KMS-11 (cell line): ENCODE results near the gene ZFYVE28.
"Not testable (repeated sequence)": the region's sequence is repeated elsewhere in the genome, so short reads cannot be mapped to it uniquely, and the experiment has no call there.

Source experiments
- H2AFZ ChIP-seq: fragments of 200-600 bp; sonication (generic); 2 replicates; pipeline ENCODE4 v1.6.1; 2016; ENCODE audit warnings: antibody characterized with exemption, mixed run types, low read depth
- H3K27ac ChIP-seq: fragments of 200-600 bp; sonication (generic); 2 replicates; pipeline ENCODE4 v1.6.1; 2016; ENCODE audit warnings: mild to moderate bottlenecking, mixed run types
- H3K27me3 ChIP-seq: fragments of 200-600 bp; sonication (generic); 2 replicates; pipeline ENCODE4 v1.6.1; 2017; ENCODE audit warnings: mild to moderate bottlenecking, low read depth, mixed run types, moderate library complexity; ENCODE audit not compliant: insufficient read depth
- H3K36me3 ChIP-seq: fragments of 200-600 bp; sonication (generic); 2 replicates; pipeline ENCODE4 v1.6.1; 2017; ENCODE audit warnings: mild to moderate bottlenecking, mixed run types; ENCODE audit not compliant: insufficient read depth
- H3K4me1 ChIP-seq: fragments of 200-600 bp; sonication (generic); 2 replicates; pipeline ENCODE4 v1.6.1; 2016; ENCODE audit warnings: mild to moderate bottlenecking, low read depth, mixed run types; ENCODE audit not compliant: poor library complexity, severe bottlenecking
- H3K4me2 ChIP-seq: fragments of 200-600 bp; sonication (generic); 2 replicates; pipeline ENCODE4 v1.7.0; 2016; ENCODE audit warnings: mild to moderate bottlenecking, mixed run types
- H3K4me3 ChIP-seq: fragments of 200-600 bp; sonication (generic); IDR thresholded peaks from 2 replicates; pipeline ENCODE4 v1.6.1; 2017; ENCODE audit warnings: low read depth, low read length, mixed read lengths; ENCODE audit not compliant: insufficient read depth
- H3K79me2 ChIP-seq: fragments of 200-600 bp; sonication (generic); 2 replicates; pipeline ENCODE4 v1.6.1; 2016; ENCODE audit warnings: low read depth, mixed run types; ENCODE audit not compliant: insufficient read depth
- H3K9ac ChIP-seq: fragments of 200-600 bp; sonication (generic); 2 replicates; pipeline ENCODE4 v1.6.1; 2016; ENCODE audit warnings: mild to moderate bottlenecking, mixed run types
- H4K20me1 ChIP-seq: fragments of 200-600 bp; sonication (generic); 2 replicates; pipeline ENCODE4 v1.6.1; 2016; ENCODE audit warnings: mild to moderate bottlenecking, mixed run types; ENCODE audit not compliant: insufficient read depth
- CTCF ChIP-seq: fragments of 200-600 bp; sonication (generic); conservative IDR thresholded peaks from 2 replicates; pipeline ENCODE4 v1.6.1; 2017; ENCODE audit warnings: low read depth, mild to moderate bottlenecking, antibody characterized with exemption, low read length, moderate library complexity, mixed read lengths

The ZFYVE28 gene

DNA sequence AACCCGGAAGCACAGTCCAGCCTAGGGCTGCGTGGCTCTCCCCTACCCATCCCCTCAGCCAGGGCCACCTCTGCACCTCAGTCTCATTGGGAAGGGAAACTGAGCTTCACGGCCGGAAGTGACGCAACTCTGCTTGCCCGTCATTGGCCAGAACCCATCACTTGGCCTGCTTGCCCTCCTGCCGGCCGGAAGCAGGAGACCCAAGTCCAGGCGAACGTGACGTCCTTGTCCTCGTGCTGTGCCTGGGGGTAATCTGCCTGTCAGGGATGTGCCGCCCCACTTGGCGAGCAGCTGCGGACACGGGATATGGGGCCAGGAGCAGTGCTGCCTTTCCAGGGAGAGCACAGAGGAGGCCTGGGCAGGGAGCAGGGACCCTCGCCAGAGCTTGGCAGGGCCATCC, 31.2 kb downstream of the ZFYVE28 start:
- Histone ChIP-seq H2AFZ (no peak overlapping the region), H3K36me3 (no peaks in the 10 kb centered on the region), H4K20me1 (no peaks in the 10 kb centered on the region), H3K4me1 (no peaks in the 10 kb centered on the region), H3K9ac (no peak overlapping the region), H3K27ac (no peak overlapping the region), H3K4me3 (no peak overlapping the region), H3K27me3 (no peaks in the 10 kb centered on the region), H3K79me2 (no peaks in the 10 kb centered on the region), H3K4me2 (no peak overlapping the region)
- no peak for TF ChIP-seq CTCF

- Histone ChIP-seq H3K4me3 (no peak overlapping the region), H3K36me3 (no peaks in the 10 kb centered on the region), H3K27ac (no peak overlapping the region), H3K4me1 (no peaks in the 10 kb centered on the region), H4K20me1 (no peaks in the 10 kb centered on the region), H3K9ac (no peak overlapping the region), H3K27me3 (no peaks in the 10 kb centered on the region), H3K79me2 (no peaks in the 10 kb centered on the region), H3K4me2 (no peak overlapping the region), H2AFZ (no peak overlapping the region)
- TF ChIP-seq CTCF = no peak
These were observed 31.7 kb downstream of the ZFYVE28 start for GRCh38 chr4:2386717-2387116.

- Histone ChIP-seq H3K79me2 (no peaks in the 10 kb centered on the region), H2AFZ (no peak overlapping the region), H4K20me1 (no peaks in the 10 kb centered on the region), H3K36me3 (no peaks in the 10 kb centered on the region), H3K27ac (no peak overlapping the region), H3K4me2 (no peak overlapping the region), H3K27me3 (no peaks in the 10 kb centered on the region), H3K9ac (no peak overlapping the region), H3K4me3 (no peak overlapping the region), H3K4me1 (no peaks in the 10 kb centered on the region)
- no peak for TF ChIP-seq CTCF
These were observed 32.9 kb downstream of the ZFYVE28 start for GRCh38 chr4:2385516-2385915.

GRCh38 chr4:2384245-2384644, 34.2 kb downstream of the ZFYVE28 start:
- no peak for TF ChIP-seq CTCF
- no peaks in the 10 kb centered on the region for H3K27me3 ChIP-seq
- no peaks in the 10 kb centered on the region for H3K79me2 ChIP-seq
- H3K4me1 ChIP-seq = no peaks in the 10 kb centered on the region
- H3K4me2 ChIP-seq = no peak overlapping the region
- no peak overlapping the region for H3K9ac ChIP-seq
- H3K36me3 ChIP-seq = no peaks in the 10 kb centered on the region
- H2AFZ ChIP-seq = no peak overlapping the region
- H3K27ac ChIP-seq = no peak overlapping the region
- H4K20me1 ChIP-seq = no peaks in the 10 kb centered on the region
- H3K4me3 ChIP-seq = no peak overlapping the region

- Histone ChIP-seq H3K27ac (no peak overlapping the region), H4K20me1 (no peaks in the 10 kb centered on the region), H3K9ac (no peak overlapping the region), H3K79me2 (no peaks in the 10 kb centered on the region), H3K36me3 (no peaks in the 10 kb centered on the region), H2AFZ (no peak overlapping the region), H3K27me3 (no peaks in the 10 kb centered on the region), H3K4me2 (no peak overlapping the region), H3K4me3 (no peak overlapping the region), H3K4me1 (no peaks in the 10 kb centered on the region)
- no peak for TF ChIP-seq CTCF
These were observed 34.7 kb downstream of the ZFYVE28 start for GRCh38 chr4:2383760-2384159.

GRCh38 chr4:2383220-2383631, 35.2 kb downstream of the ZFYVE28 start:
- H3K4me1 ChIP-seq, H3K4me3 ChIP-seq, H3K36me3 ChIP-seq, H3K4me2 ChIP-seq, H3K79me2 ChIP-seq, H2AFZ ChIP-seq, H3K27ac ChIP-seq, H3K9ac ChIP-seq, H3K27me3 ChIP-seq, H4K20me1 ChIP-seq: not testable (repeated sequence)

GRCh38 chr4:2382769-2383202, 35.7 kb downstream of the ZFYVE28 start:
- H3K4me3 ChIP-seq, H3K9ac ChIP-seq, H3K4me1 ChIP-seq, H3K27ac ChIP-seq, H3K27me3 ChIP-seq, H3K79me2 ChIP-seq, H3K36me3 ChIP-seq, H3K4me2 ChIP-seq, H4K20me1 ChIP-seq, H2AFZ ChIP-seq: not testable (repeated sequence)
